ENCODE measurements around the gene CHN2.

CHN2 gene

DNA sequence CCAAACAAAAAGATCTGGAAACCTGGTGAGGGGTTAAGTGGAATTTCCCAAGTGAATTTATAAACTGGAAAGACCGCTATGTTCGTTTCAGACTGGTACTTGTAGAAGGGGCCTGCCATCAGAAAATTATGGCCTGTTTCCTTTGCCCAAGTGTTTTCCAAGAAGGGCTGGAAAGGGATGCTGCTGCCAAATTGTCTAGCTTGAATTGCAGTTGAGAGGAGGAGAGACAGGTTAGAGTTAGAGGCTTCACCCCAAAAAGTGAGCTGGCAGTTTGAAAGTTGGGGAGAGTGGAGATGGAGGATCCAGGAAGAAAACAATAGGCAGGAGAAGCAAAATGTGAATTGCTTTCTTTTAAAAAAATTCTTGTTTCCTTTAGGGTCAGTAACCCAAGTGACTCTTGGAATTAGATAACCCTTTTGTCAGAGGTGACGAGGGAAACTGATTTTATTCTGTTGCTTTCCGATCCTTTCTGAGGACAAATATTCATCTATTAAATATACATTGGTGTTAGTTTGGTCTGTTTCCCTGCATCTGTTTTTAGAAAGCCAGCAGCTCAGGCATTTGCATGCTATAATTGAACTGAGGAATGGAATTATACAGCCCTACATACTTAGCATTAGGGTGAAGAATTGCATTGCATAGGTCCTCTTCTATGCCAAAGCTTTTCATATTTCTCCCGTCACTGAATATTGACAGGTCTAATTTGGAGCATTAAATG is 286.5 kb downstream of the CHN2 start:
- TF ChIP-seq, protein P1, sequence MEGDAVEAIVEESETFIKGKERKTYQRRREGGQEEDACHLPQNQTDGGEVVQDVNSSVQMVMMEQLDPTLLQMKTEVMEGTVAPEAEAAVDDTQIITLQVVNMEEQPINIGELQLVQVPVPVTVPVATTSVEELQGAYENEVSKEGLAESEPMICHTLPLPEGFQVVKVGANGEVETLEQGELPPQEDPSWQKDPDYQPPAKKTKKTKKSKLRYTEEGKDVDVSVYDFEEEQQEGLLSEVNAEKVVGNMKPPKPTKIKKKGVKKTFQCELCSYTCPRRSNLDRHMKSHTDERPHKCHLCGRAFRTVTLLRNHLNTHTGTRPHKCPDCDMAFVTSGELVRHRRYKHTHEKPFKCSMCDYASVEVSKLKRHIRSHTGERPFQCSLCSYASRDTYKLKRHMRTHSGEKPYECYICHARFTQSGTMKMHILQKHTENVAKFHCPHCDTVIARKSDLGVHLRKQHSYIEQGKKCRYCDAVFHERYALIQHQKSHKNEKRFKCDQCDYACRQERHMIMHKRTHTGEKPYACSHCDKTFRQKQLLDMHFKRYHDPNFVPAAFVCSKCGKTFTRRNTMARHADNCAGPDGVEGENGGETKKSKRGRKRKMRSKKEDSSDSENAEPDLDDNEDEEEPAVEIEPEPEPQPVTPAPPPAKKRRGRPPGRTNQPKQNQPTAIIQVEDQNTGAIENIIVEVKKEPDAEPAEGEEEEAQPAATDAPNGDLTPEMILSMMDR (conservative IDR thresholded peaks at IDR 0.05), result no peak
- peak overlapping the region; percentile 81 for H3K27ac ChIP-seq

GRCh38 chr7:29482056-29482455 is 287.5 kb downstream of the CHN2 start:
- TF ChIP-seq, protein P1 (conservative IDR thresholded peaks at IDR 0.05), result no peak
- peak overlapping the region; percentile 81 for H3K27ac ChIP-seq

- TF ChIP-seq, protein P1 (conservative IDR thresholded peaks at IDR 0.05), result no peak
- no peak overlapping the region for H3K27ac ChIP-seq
These were observed 288.9 kb downstream of the CHN2 start for GRCh38 chr7:29483219-29484104.

DNA sequence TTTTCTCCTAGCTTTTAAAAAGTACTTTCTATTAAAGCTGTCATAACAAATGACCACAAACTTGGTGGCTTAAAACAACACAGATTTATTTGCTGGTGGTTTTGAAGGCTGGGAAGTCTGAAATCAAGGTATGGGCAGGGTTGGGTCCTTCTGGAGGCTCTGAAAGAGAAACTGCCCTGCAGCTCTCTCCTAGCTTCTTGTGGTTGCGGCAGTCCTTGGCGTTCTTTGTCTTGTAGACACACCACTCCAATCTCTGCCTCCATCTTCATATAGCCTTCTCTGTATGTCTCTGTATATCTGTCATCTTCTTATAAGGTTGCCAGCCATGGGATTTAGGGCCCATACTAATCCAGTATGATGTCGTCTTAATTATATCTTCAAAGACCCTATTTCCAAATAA is 289.7 kb downstream of the CHN2 start:
- TF ChIP-seq, protein P1 (conservative IDR thresholded peaks at IDR 0.05), result no peak
- no peak overlapping the region for H3K27ac ChIP-seq

DNA sequence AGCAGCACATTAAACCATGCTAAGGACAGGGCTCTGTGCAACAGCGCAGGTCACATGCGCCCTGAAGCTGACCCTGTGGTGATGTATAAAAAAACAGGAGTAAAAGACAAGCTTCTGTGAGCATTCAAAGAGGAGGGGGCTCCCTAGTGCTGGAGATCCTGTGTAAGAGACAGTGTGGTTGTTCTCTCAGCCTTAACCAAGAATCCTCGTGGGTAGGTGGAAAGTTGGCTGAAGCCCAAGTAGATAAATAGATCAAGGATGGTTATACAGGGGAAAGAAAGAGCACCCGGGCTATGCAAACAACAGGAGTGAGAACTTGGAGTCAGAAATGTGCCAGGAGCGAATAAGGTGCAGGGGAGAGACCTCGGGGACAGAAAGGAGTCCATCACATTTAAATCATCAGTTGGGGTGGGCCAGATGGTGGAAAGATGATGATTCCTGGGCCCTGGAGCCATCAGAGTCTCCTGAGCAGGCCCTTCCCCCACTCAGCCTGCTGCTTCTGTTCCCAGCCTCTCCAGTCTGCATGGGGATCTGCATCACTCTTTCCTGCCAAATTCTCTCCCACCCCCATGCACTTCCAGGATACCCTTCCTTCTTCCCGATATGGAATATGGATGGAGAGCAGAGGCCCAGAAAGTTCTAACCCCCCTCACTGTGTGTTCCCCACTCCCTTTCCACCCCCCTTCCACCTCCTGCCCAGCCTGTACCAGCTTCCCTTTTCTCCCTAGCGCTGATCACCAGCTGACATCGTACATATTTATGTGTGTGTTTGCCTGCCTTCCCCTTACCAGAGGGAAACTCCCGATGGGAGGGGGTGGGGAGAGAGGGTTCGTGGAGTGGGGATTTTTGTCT is 291.0 kb downstream of the CHN2 start:
- TF ChIP-seq, protein P1 (conservative IDR thresholded peaks at IDR 0.05), result no peak
- peak overlapping the region; percentile 56; the same call in 1 of the 2 replicates for H3K27ac ChIP-seq

DNA sequence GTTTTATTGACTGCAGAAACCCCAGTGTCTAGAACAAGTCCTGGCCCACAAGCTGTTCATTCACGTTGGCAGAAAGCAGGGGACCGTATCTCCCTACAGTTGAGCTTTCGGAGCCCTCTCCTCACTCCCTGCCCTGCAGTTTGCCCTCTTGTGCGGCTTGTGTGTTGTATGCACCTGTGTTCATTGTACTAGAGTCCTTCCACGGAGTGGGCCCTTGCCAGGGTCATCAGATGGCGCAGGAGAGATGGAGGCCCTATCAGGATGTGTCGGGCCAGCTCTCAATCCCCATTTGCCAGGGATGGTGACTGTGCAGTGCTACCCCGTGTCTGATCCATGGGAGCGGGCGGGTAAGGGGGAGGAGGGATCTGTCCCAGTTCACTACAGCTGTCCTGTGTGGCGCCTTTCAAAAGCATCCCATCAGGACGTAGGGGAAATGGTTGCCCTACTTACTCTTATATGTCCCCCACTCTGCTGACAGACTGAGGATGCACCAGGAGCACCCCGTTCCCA is 291.7 kb downstream of the CHN2 start:
- H3K27ac ChIP-seq, result peak overlapping the region; percentile 56; the same call in 1 of the 2 replicates
- TF ChIP-seq, protein P1 (conservative IDR thresholded peaks at IDR 0.05), result no peak

All from VCaP (cell line).